SU-DHL-6 (cell line): ENCODE measurements around the gene ATF7IP.
"Not testable (repeated sequence)": the region's sequence is repeated elsewhere in the genome, so short reads cannot be mapped to it uniquely, and the experiment has no call there.

ENCODE experiments used
- H2AFZ ChIP-seq: fragments of 200-600 bp; sonication (generic); 2 replicates; pipeline ENCODE4 v1.6.1; 2014; ENCODE audit warnings: low read depth, mild to moderate bottlenecking, moderate library complexity, mixed read lengths, antibody characterized with exemption, low read length; ENCODE audit not compliant: severe bottlenecking
- H3F3A ChIP-seq: fragments of 200-600 bp; shearing (Covaris generic); 2 replicates; pipeline ENCODE4 v1.6.0; 2016; ENCODE audit warnings: antibody characterized with exemption, mild to moderate bottlenecking; ENCODE audit not compliant: insufficient read depth
- H3K27ac ChIP-seq: fragments of 200-600 bp; sonication (generic); 2 replicates; pipeline ENCODE4 v1.5.1; 2016; ENCODE audit warnings: low read depth, mild to moderate bottlenecking, low read length, moderate library complexity, mixed read lengths
- H3K27me3 ChIP-seq: fragments of 200-600 bp; sonication (generic), shearing (Covaris generic); 2 replicates; pipeline ENCODE4 v1.6.0; 2014; ENCODE audit warnings: mild to moderate bottlenecking, low read length
- H3K36me3 ChIP-seq: fragments of 200-600 bp; sonication (generic); 2 replicates; pipeline ENCODE4 v1.6.1; 2014; ENCODE audit warnings: mild to moderate bottlenecking, low read length, mixed read lengths
- H3K4me2 ChIP-seq: fragments of 300-600, 200-600 bp; shearing (Covaris generic), sonication (generic); 2 replicates; pipeline ENCODE4 v1.6.0; 2014; ENCODE audit warnings: low read length, low read depth, mild to moderate bottlenecking; ENCODE audit not compliant: poor library complexity, severe bottlenecking
- H3K4me3 ChIP-seq: fragments of 200-600 bp; sonication (generic); 2 replicates; pipeline ENCODE4 v1.5.1; 2014; ENCODE audit warnings: antibody characterized with exemption, low read length, mild to moderate bottlenecking, mixed read lengths; ENCODE audit not compliant: insufficient read depth, poor library complexity, severe bottlenecking
- H3K79me2 ChIP-seq: fragments of 200-600 bp; sonication (generic); 2 replicates; pipeline ENCODE4 v1.6.1; 2014; ENCODE audit warnings: mild to moderate bottlenecking, low read length, moderate library complexity; ENCODE audit not compliant: insufficient read depth
- H3K9ac ChIP-seq: fragments of 200-600 bp; sonication (generic); 2 replicates; pipeline ENCODE4 v1.7.0; 2014; ENCODE audit warnings: mild to moderate bottlenecking, low read length
- H3K9me2 ChIP-seq: fragments of 200-600 bp; sonication (generic); replicated peaks from 2 replicates; pipeline ENCODE4 v1.6.1; 2014; ENCODE audit warnings: low read length; ENCODE audit not compliant: insufficient read depth
- H3K9me3 ChIP-seq: fragments of 200-600 bp; sonication (generic); 2 replicates; pipeline ENCODE4 v1.6.1; 2014; ENCODE audit warnings: low read length, mixed read lengths; ENCODE audit not compliant: insufficient read depth
- H4K20me1 ChIP-seq: fragments of 200-600 bp; sonication (generic); 2 replicates; pipeline ENCODE4 v1.6.1; 2014; ENCODE audit warnings: low read depth, mild to moderate bottlenecking, antibody characterized with exemption, low read length, moderate library complexity, mixed read lengths
- EZH2phosphoT487 ChIP-seq: fragments of 200-600 bp; sonication (generic), shearing (Covaris generic); conservative IDR thresholded peaks from 2 replicates; pipeline ENCODE4 v1.6.1; 2018; ENCODE audit warnings: mild to moderate bottlenecking, antibody characterized with exemption, low read length, moderate library complexity, mixed read lengths
- TF ChIP-seq, protein P1 (sequence below): fragments of 200-600 bp; sonication (generic); IDR thresholded peaks from one replicate; pipeline ENCODE4 v1.5.1; 2017; ENCODE audit warnings: antibody characterized with exemption, mild to moderate bottlenecking, low read length, moderate library complexity; ENCODE audit not compliant: insufficient read depth, poor library complexity, severe bottlenecking

Gene ATF7IP

DNA sequence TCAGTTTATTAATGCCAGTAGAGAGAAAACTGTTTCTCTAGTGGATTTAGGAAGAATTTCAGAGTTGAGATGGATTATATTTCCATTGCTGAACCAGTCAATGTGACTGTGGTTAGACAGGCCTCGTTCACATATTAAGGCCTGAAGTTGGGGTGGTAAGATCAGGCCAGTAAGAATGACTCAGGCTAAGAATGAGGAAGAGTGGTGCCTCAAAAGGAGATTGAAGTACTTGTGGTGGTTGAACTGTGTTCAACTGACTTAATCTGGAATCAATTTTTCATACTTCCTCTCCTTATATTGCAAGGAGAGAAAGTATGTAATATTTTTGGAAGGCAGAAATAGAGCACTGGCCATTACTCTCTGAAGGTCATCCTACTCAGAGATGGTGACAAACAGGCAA, 37.8 kb upstream of the ATF7IP start:
- no peaks in the 10 kb centered on the region for H3K79me2 ChIP-seq
- H3F3A ChIP-seq, result no peaks in the 10 kb centered on the region
- H3K4me3 ChIP-seq, result no peak overlapping the region
- H3K36me3 ChIP-seq, result no peaks in the 10 kb centered on the region
- H3K27me3 ChIP-seq, result no peaks in the 10 kb centered on the region
- no peak overlapping the region for H3K9ac ChIP-seq
- no peaks in the 10 kb centered on the region for H3K9me3 ChIP-seq
- H3K4me2 ChIP-seq, result no peak overlapping the region
- H3K27ac ChIP-seq, result no peak overlapping the region
- no peak overlapping the region for H2AFZ ChIP-seq
- H4K20me1 ChIP-seq, result no peaks in the 10 kb centered on the region
- no peaks in the 10 kb centered on the region for H3K9me2 ChIP-seq
- TF ChIP-seq, protein P1, sequence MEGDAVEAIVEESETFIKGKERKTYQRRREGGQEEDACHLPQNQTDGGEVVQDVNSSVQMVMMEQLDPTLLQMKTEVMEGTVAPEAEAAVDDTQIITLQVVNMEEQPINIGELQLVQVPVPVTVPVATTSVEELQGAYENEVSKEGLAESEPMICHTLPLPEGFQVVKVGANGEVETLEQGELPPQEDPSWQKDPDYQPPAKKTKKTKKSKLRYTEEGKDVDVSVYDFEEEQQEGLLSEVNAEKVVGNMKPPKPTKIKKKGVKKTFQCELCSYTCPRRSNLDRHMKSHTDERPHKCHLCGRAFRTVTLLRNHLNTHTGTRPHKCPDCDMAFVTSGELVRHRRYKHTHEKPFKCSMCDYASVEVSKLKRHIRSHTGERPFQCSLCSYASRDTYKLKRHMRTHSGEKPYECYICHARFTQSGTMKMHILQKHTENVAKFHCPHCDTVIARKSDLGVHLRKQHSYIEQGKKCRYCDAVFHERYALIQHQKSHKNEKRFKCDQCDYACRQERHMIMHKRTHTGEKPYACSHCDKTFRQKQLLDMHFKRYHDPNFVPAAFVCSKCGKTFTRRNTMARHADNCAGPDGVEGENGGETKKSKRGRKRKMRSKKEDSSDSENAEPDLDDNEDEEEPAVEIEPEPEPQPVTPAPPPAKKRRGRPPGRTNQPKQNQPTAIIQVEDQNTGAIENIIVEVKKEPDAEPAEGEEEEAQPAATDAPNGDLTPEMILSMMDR, result no peak
- TF ChIP-seq EZH2phosphoT487, result no peak

- Histone ChIP-seq H3K4me3 (no peak overlapping the region), H3K27ac (no peak overlapping the region), H2AFZ (no peak overlapping the region), H3K79me2 (no peaks in the 10 kb centered on the region), H4K20me1 (no peaks in the 10 kb centered on the region), H3K27me3 (no peaks in the 10 kb centered on the region), H3K9me2 (no peaks in the 10 kb centered on the region), H3K4me2 (no peak overlapping the region), H3K9me3 (no peaks in the 10 kb centered on the region), H3F3A (no peaks in the 10 kb centered on the region), H3K9ac (no peak overlapping the region), H3K36me3 (no peaks in the 10 kb centered on the region)
- TF ChIP-seq EZH2phosphoT487, result no peak
- TF ChIP-seq, protein P1, result no peak
Observed at GRCh38 chr12:14332482-14332881, 33.0 kb upstream of the ATF7IP start.

DNA sequence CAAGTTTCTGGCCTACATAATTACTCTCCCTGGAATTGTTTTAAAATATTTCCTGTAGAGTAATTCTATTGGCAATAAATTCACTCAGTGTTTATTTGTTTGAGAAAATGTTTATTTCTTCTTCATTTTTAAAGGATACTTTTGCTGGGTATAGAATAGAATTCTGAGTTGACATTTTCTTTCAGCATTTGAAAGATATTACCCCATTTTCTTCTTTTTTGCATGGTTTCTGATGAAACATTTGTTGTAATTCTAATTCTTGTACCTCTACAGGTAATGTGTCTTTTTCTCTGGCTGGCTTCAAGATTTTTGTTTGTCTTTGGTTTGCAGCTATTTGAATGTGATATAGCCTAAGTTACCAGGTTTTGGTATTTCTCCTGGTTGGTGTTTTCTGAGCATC, 25.1 kb upstream of the ATF7IP start:
- Histone ChIP-seq H3K9me2 (no peaks in the 10 kb centered on the region), H3F3A (no peaks in the 10 kb centered on the region), H3K27me3 (no peaks in the 10 kb centered on the region), H2AFZ (no peak overlapping the region), H3K36me3 (no peaks in the 10 kb centered on the region), H3K27ac (no peak overlapping the region), H3K4me3 (no peak overlapping the region), H3K79me2 (no peaks in the 10 kb centered on the region), H3K9me3 (peaks cover 12% of the 10 kb centered on the region; the same call in 1 of the 2 replicates), H4K20me1 (no peaks in the 10 kb centered on the region), H3K4me2 (no peak overlapping the region), H3K9ac (no peak overlapping the region)
- TF ChIP-seq, protein P1, result no peak
- TF ChIP-seq EZH2phosphoT487, result no peak

DNA sequence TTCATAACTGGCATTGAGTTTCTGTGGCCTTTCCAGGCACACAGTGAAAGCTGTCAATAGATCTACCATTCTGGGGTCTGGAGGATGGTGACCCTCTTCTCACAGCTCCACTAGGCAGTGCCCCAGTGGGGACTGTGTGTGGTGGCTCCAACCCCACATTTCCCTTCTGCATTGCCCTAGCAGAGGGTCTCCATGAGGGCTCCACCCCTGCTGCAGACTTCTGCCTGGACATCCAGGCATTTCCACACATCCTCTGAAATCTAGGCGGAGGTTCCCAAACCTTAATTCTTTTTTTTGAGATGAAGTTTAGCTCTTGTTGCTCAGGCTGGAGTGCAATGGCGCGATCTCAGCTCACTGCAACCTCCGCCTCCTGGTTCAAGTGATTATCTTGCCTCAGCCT, 14.0 kb upstream of the ATF7IP start:
- not testable (repeated sequence) for H3K27ac ChIP-seq, H3K36me3 ChIP-seq, H2AFZ ChIP-seq, H3K27me3 ChIP-seq, H3K9ac ChIP-seq, H3F3A ChIP-seq, H3K4me3 ChIP-seq, H3K9me3 ChIP-seq, H3K4me2 ChIP-seq, H4K20me1 ChIP-seq, H3K79me2 ChIP-seq, H3K9me2 ChIP-seq

- not testable (repeated sequence) for H3K9me3 ChIP-seq, H3K4me3 ChIP-seq, H3K9ac ChIP-seq, H3K79me2 ChIP-seq, H3K36me3 ChIP-seq, H3K9me2 ChIP-seq, H3K4me2 ChIP-seq, H3K27me3 ChIP-seq, H3F3A ChIP-seq, H4K20me1 ChIP-seq, H3K27ac ChIP-seq, H2AFZ ChIP-seq
Observed at GRCh38 chr12:14352066-14352465, 13.4 kb upstream of the ATF7IP start.

DNA sequence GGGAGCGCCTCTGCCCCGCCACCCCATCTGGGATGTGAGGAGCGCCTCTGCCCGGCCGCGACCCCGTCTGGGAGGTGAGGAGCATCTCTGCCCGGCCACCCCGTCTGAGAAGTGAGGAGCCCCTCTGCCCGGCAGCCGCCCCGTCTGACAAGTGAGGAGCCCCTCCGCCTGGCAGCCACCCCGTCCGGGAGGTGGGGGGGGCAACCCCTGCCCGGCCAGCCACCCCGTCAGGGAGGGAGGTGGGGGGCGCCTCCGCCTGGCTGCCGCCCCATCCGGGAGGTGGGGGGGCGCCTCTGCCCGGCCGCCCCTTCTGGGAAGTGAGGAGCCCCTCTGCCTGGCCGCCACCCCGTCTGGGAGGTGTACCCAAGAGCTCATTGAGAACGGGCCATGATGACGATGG, 10.8 kb upstream of the ATF7IP start:
- not testable (repeated sequence) for H3K9me3 ChIP-seq, H3K9ac ChIP-seq, H4K20me1 ChIP-seq, H3K27me3 ChIP-seq, H2AFZ ChIP-seq, H3K4me2 ChIP-seq, H3K4me3 ChIP-seq, H3K36me3 ChIP-seq, H3K79me2 ChIP-seq, H3K9me2 ChIP-seq, H3F3A ChIP-seq, H3K27ac ChIP-seq
